ENCODE data around the gene HDAC4. TPM values are rescaled to one million over a fixed set of nuclear protein-coding genes. Genes with fewer than 3 reads are reported as not detected.

The HDAC4 gene
- total and polyA plus RNA-seq, 10 of the 15 experiments (the other 5 are each of a cell fraction or from before 2014, with no cell fraction given): 0.22 to 15.7 (median 4.8) TPM

DNA sequence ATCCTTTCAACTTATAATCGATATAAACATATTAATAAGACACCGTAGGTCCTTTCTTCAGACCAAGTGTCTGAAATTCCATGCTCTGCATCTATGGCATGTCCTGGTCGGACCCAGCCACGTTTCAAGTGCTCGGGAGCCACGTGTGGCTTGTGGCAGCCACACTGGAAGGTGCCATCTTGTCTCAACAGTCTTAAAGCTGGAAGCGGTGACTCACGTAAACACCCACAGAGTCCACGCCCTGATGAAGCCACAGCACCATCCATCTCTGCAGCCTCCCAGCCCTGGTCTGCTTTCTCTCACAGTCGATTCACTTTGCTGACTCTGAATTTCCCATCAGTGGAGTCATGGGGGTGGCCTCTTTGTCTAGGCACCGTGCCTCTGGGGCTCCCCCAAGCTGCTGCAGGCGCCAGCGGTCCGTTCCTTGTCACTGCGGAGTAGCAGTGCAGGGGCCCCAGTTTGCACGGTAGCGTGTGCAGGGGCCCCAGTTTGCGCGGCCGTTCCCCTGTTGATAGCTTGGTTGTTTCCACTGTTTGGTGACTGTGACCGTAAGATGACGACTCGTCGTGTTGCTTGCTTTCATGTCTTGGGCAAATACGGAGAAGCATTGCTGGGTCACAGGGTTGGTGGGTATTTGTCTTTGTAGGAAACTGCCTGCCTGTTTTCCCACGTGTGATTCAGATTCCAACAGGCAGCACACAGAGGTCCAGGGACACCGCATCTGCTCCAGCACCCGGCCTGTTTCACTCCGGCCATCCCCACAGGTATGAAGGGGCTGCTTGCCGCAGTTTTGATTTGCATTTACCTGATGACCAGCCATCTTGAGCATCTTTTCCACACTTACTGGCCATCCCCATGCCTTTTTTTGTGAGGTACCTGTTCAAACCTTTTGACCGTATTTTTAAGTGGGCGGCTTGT, 240.3 kb downstream of the HDAC4 start:
- SMC1A ChIA-PET (ENCODE audit: uncharacterized antibody, unreplicated experiment): no interaction called here
- Histone ChIP-seq H4K20me1 (ENCODE audit: control insufficient read depth, insufficient read depth) (no peaks in the 10 kb centered on the region), H3K4me1 (ENCODE audit: control insufficient read depth, insufficient read depth, low read length) (no peaks in the 10 kb centered on the region), H3K4me3 (no peak overlapping the region), H3K36me3 (ENCODE audit: control insufficient read depth in 2 of 2, insufficient read depth in 2 of 2, low read length in 1 of 2) (peaks cover 0 to 2% of the 10 kb centered on the region in 2 experiments; a peak in 2 of 4 replicates), H3K9me3 (replicated peaks; ENCODE audit: control insufficient read depth, insufficient read depth, low read length) (no peaks in the 10 kb centered on the region; the same call in 2 of the 3 replicates), H3K27me3 (replicated peaks in 1 of 2; ENCODE audit: control insufficient read depth in 2 of 2, insufficient read depth in 2 of 2, low read length in 1 of 2) (no peaks in the 10 kb centered on the region), H3K27ac (ENCODE audit: control insufficient read depth, insufficient read depth) (no peak overlapping the region), H3K79me2 (ENCODE audit: control insufficient read depth, insufficient read depth, low read length) (no peaks in the 10 kb centered on the region), H3K4me2 (ENCODE audit: control insufficient read depth, insufficient read depth) (no peak overlapping the region), H2AFZ (ENCODE audit: control insufficient read depth, low read depth, low read length) (no peak overlapping the region), H3K9ac (ENCODE audit: control insufficient read depth, insufficient read depth, low read length) (no peak overlapping the region)
- RAD21 ChIA-PET (ENCODE audit: unreplicated experiment): no interaction called here
- intact Hi-C loops (cut with micrococcal nuclease; ENCODE audit: unreplicated experiment) (no loop called here), in situ Hi-C loops (cut with MboI) (no loop called here)
- TF ChIP-seq KDM1A (IDR thresholded peaks at IDR 0.05; ENCODE audit: borderline replicate concordance) (no peak), TAF1 (IDR thresholded peaks at IDR 0.05; ENCODE audit: borderline replicate concordance, low read depth, low read length) (no peak), SREBF1 (IDR thresholded peaks at IDR 0.05; ENCODE audit: low read length) (no peak), JUNB (IDR thresholded peaks at IDR 0.05) (no peak), NR2C1 (IDR thresholded peaks at IDR 0.05) (no peak), ZZZ3 (IDR thresholded peaks at IDR 0.05; ENCODE audit: control insufficient read depth, insufficient read length, low read depth) (no peak), NFIC (IDR thresholded peaks at IDR 0.05; ENCODE audit: low read depth, low read length) (no peak), TARDBP (IDR thresholded peaks at IDR 0.05; ENCODE audit: borderline replicate concordance) (no peak), BMI1 (IDR thresholded peaks at IDR 0.05; ENCODE audit: borderline replicate concordance) (no peak), HDAC2 (IDR thresholded peaks at IDR 0.05) (no peak)
- TF ChIP-seq, protein P1, sequence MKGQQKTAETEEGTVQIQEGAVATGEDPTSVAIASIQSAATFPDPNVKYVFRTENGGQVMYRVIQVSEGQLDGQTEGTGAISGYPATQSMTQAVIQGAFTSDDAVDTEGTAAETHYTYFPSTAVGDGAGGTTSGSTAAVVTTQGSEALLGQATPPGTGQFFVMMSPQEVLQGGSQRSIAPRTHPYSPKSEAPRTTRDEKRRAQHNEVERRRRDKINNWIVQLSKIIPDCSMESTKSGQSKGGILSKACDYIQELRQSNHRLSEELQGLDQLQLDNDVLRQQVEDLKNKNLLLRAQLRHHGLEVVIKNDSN (IDR thresholded peaks at IDR 0.05; ENCODE audit: borderline replicate concordance, extremely low read length, insufficient read depth, low read depth, low read length): no peak
- TF ChIP-seq, protein P2, sequence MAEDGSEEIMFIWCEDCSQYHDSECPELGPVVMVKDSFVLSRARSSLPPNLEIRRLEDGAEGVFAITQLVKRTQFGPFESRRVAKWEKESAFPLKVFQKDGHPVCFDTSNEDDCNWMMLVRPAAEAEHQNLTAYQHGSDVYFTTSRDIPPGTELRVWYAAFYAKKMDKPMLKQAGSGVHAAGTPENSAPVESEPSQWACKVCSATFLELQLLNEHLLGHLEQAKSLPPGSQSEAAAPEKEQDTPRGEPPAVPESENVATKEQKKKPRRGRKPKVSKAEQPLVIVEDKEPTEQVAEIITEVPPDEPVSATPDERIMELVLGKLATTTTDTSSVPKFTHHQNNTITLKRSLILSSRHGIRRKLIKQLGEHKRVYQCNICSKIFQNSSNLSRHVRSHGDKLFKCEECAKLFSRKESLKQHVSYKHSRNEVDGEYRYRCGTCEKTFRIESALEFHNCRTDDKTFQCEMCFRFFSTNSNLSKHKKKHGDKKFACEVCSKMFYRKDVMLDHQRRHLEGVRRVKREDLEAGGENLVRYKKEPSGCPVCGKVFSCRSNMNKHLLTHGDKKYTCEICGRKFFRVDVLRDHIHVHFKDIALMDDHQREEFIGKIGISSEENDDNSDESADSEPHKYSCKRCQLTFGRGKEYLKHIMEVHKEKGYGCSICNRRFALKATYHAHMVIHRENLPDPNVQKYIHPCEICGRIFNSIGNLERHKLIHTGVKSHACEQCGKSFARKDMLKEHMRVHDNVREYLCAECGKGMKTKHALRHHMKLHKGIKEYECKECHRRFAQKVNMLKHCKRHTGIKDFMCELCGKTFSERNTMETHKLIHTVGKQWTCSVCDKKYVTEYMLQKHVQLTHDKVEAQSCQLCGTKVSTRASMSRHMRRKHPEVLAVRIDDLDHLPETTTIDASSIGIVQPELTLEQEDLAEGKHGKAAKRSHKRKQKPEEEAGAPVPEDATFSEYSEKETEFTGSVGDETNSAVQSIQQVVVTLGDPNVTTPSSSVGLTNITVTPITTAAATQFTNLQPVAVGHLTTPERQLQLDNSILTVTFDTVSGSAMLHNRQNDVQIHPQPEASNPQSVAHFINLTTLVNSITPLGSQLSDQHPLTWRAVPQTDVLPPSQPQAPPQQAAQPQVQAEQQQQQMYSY (CRISPR knock-in tag; IDR thresholded peaks at IDR 0.05): no peak
- 91% methylated on average over 32 of the region's 32 CpGs for WGBS (ENCODE audit: insufficient coverage, insufficient replicate concordance, low lambda C conversion rate, missing lambda C conversion rate)
- BruUV-seq (replicated peaks): no TSS peak
- FAIRE-seq: no peak
- POLR2A ChIA-PET: no interaction called here
- DNase-seq (ENCODE audit: low read depth, low spot score): no peak
- CTCF ChIA-PET: interaction anchor here (1.8 kb wide), 1 partner anchor 18 kb away, joined by 3 read pairs; no protein-coding TSS in a partner anchor
- no peak for ATAC-seq

Measured in GM12878 (cell line).